PFSK-1 (cell line): ENCODE results near the gene COL2A1.

Experiments
- POLR2AphosphoS5 ChIP-seq: IDR thresholded peaks from 2 replicates; pipeline ENCODE4 v1.6.1; 2012; ENCODE audit warnings: low read depth, mild to moderate bottlenecking, control low read depth, low read length, moderate library complexity
- TAF1 ChIP-seq: IDR thresholded peaks from 2 replicates; pipeline ENCODE4 v1.6.1; 2012; ENCODE audit warnings: low read length, control low read depth, borderline replicate concordance; ENCODE audit not compliant: insufficient read depth

DNA sequence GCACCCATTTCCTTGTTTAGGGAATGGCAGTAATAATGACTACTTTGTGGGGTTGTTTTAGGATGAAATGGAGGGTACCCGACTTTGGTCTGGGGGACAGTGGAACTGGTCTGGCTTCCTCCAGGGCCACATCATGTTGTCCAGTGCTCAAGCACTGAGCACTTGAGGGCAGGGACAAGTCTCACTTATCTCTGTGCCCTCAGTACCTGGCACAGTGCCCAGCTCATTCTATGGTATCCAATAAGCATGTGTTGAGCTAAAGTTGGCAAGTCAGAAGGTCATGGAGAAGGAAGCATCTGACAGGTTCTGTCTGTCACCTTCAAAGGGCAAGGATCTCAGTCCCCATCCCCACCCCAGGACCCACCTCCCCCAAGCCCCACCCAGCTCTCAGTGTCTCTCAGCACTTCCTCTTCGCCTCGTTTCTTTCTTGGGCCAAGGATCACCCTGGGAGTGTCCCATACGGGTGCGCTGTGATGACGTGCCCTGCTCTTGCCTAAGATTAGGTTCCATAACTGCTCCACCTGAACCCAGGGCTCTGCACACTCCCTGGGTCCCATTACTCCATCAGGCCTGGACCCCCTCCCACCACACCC is 65.2 kb downstream of the COL2A1 start:
- TF ChIP-seq POLR2AphosphoS5 (no peak), TAF1 (no peak)
